ENCODE results near the gene SCAMP1.

Gene SCAMP1

GRCh38 chr5:78471896-78472295 lies 111.5 kb downstream of the SCAMP1 start:
- POLR2A ChIA-PET, result no interaction called here
- CTCF ChIA-PET, result interaction anchor here (1.4 kb wide), 1 partner anchor 15 kb away, joined by 5 read pairs; no protein-coding TSS in a partner anchor
- no peak for TF ChIP-seq CTCF (IDR thresholded peaks at IDR 0.05; ENCODE audit: control extremely low read depth, extremely low read depth, low read depth, missing control alignments)
- DNase-seq (ENCODE audit: extremely low spot score), result no peak

- peak; percentile 5 for TF ChIP-seq CTCF (IDR thresholded peaks at IDR 0.05; ENCODE audit: control extremely low read depth, extremely low read depth, low read depth, missing control alignments)
- ChIA-PET CTCF (interaction anchor here (1.4 kb wide), 1 partner anchor 15 kb away, joined by 5 read pairs; no protein-coding TSS in a partner anchor), POLR2A (no interaction called here)
- DNase-seq (ENCODE audit: extremely low spot score), result no peak
These were observed 112.2 kb downstream of the SCAMP1 start for GRCh38 chr5:78472469-78473106.

- no peak for TF ChIP-seq CTCF (IDR thresholded peaks at IDR 0.05; ENCODE audit: control extremely low read depth, extremely low read depth, low read depth, missing control alignments)
- no peak for DNase-seq (ENCODE audit: extremely low spot score)
- CTCF ChIA-PET, result interaction anchor here (0.9 to 1.4 kb wide), 5 partner anchors 8 to 62 kb away, joined by 3 to 5 read pairs (median 4); no protein-coding TSS in a partner anchor
- POLR2A ChIA-PET, result no interaction called here
These were observed 113.3 kb downstream of the SCAMP1 start for GRCh38 chr5:78473751-78474150.

GRCh38 chr5:78475370-78475769 lies 115.0 kb downstream of the SCAMP1 start:
- no peak for DNase-seq (ENCODE audit: extremely low spot score)
- TF ChIP-seq CTCF (IDR thresholded peaks at IDR 0.05; ENCODE audit: control extremely low read depth, extremely low read depth, low read depth, missing control alignments), result no peak
- CTCF ChIA-PET, result no interaction called here
- POLR2A ChIA-PET, result no interaction called here

- no peak for DNase-seq (ENCODE audit: extremely low spot score)
- CTCF ChIA-PET, result no interaction called here
- no peak for TF ChIP-seq CTCF (IDR thresholded peaks at IDR 0.05; ENCODE audit: control extremely low read depth, extremely low read depth, low read depth, missing control alignments)
- POLR2A ChIA-PET, result no interaction called here
These were observed 116.4 kb downstream of the SCAMP1 start for GRCh38 chr5:78476795-78477194.

- no peak for DNase-seq (ENCODE audit: extremely low spot score)
- TF ChIP-seq CTCF (IDR thresholded peaks at IDR 0.05; ENCODE audit: control extremely low read depth, extremely low read depth, low read depth, missing control alignments), result no peak
- ChIA-PET POLR2A (no interaction called here), CTCF (interaction anchor here (0.8 to 1.4 kb wide), 3 partner anchors 9 to 26 kb away, joined by 3 to 5 read pairs (median 4); no protein-coding TSS in a partner anchor)
These were observed 122.5 kb downstream of the SCAMP1 start for GRCh38 chr5:78482948-78483347.

Data from GM10248 (cell line).